NCI-H82 (cell line): ENCODE results near the gene BRCA2.

Source experiments
- DNase-seq: peaks from one replicate; lab custom pipeline; 2025; lab: John Stamatoyannopoulos, UW

The BRCA2 gene

DNA sequence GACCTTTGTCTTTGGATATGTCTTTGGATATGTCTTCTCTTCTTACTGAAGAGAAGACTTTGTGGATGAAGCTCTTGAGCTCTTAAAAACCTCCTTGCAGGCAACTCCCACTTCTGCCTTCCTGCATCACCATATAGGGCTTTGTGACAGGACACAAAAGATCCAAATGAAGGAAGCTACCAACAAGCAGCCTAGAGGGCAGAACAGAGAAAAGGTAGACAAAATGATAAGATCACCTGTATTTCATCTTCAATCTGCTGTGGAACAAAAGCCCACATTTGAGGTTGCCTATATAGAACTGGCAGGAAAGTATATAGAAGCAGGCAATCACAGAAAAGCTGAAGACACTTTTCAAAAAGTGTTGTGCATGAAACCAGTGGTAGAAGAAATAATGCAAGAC is 70.1 kb downstream of the BRCA2 start:
- no peak for DNase-seq

DNA sequence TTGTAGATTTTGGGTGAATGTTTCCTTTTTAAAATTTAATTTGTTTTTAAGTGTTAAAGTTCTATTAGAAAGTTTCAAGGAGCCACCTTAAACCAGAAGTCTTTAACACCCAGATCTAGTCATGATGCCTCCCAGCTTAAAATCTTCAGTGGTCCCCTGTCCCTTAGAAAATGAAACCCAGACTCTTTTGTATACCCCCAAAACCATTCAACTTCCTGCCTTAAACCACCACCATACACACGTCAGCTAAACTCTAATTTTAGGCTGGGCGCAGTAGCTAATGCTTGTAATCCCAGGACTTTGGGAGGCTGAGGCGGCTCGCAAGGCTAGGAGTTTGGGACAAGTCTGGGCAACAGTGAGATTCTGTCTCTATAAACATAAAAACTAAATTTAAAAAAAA is 74.7 kb downstream of the BRCA2 start:
- DNase-seq = no peak

DNA sequence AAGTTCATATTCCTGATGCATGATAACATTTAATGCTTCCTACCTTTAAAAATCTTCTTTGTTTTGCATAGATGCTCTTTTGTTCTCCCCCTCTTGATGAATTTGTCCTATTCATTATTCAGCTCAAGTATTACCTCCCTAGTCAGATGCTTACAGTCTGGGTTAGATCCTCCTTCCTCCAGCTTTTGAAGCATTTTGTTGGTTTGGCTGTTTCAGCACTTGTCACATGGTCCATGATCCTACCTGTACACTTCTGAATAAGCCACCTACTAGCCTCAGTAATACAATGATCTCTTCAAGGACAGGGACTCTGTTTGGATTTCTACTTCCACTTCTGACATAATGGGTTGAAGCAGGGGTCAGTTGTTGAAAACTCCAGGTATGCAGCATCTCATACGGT is 75.2 kb downstream of the BRCA2 start:
- no peak for DNase-seq

DNA sequence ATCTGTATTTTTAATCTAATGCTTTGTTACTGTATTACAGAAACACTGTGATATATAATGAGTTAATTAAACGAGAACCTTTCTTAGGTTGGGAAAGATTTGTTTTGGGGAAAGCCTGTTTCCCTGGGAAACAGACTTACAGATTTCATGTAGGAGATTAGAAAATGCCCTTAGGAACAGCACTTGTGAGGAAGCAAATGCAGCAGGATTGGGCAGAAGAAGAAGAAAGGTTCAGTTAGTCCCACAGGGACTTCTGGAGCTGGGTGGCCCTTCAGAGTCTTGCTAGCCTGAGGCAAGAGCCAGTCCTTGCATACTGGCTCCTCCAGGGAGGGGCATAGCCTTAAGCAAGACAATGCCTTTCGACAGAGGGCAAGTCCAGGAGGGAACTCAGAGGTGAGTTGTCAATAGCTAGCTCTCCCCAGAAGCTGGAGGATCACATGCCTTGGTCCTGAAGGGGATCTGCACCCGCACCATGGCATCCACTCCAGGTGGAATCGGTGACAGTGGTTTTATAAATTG is 75.9 kb downstream of the BRCA2 start:
- no peak for DNase-seq

DNA sequence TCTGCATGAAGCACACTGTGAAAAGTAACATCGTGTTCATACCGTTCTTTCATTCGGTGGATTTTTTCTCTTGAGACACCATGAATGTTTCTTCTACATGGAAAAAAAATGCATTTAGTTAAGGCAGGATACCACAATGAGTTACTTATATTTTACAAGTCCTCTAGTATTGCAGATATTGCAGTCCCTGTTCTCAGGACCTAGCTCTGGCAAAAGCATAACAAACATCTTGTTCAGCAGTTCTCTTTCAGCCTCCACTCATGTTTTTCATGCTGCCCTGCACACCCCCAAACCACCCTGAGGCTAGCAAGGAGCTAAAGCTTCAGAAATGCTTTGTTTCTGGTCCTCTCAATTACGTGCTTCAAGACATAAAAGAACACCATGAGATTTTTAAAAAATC is 87.8 kb downstream of the BRCA2 start:
- DNase-seq = no peak

DNA sequence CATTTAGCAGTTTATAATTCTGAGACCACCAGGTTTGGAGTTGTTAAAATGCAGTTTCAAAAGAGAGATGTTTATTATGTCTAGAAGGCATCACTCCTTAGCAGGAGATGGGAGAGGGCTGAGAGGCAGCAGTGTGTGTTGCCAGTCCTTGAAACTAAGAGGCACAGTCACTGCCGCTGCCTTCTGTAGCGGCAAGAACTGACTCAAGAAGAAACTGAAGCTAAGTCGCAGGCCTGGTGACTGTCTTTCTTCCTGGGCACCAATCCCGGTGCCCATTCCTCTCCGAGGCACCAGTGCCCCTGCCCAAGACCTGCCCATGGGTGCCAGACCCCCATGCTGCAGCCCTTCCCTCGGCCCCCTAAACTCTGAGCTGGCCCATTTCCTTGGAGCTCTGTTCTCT is 92.5 kb downstream of the BRCA2 start:
- no peak for DNase-seq

DNA sequence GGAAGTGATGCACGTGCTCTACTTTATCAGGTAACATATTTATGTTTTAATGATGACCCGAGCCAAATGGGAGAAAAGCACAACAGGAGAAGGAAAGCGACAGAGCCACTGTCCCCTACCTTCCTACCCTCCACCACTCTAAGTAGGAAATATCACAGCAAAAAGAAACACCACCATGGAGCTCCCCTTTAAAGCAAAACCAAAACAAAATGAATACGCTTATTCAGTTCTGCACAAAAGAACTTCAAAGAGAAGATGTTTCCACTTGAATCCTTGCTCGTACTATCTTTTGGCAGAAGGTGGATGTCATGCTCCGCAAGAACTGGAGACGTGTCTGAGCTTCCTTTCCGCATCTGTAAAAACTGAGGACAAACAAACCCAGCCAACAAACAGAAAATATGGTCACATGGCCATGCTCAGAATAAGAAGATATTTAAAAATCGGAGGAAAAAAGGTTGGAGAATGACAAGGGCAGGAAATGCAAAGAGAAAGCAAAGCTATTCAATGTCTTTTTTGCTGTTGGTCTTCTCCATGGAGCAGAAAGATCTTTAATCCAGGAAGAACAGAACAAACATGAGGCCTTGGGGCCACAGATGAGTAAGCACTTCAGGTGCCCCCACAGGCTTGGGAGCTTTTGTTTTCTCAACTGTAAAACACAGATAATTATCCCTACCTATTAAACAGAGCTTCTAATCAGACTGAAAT is 93.1 kb downstream of the BRCA2 start:
- no peak for DNase-seq

DNA sequence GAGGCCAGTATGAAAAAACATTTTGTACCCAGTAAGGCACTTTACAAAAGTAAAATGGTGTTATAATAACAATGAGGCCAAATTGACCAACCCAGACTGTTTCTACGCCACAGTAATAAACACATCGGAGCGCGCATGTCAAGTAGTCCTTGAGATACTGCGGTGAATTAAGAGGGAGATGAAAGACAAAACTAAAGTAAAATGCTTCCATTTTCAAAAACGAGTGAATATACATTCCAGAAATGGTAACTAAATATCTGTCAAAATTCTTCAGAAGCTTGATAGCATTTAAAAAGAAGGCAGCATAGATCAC is 93.6 kb downstream of the BRCA2 start:
- no peak for DNase-seq

DNA sequence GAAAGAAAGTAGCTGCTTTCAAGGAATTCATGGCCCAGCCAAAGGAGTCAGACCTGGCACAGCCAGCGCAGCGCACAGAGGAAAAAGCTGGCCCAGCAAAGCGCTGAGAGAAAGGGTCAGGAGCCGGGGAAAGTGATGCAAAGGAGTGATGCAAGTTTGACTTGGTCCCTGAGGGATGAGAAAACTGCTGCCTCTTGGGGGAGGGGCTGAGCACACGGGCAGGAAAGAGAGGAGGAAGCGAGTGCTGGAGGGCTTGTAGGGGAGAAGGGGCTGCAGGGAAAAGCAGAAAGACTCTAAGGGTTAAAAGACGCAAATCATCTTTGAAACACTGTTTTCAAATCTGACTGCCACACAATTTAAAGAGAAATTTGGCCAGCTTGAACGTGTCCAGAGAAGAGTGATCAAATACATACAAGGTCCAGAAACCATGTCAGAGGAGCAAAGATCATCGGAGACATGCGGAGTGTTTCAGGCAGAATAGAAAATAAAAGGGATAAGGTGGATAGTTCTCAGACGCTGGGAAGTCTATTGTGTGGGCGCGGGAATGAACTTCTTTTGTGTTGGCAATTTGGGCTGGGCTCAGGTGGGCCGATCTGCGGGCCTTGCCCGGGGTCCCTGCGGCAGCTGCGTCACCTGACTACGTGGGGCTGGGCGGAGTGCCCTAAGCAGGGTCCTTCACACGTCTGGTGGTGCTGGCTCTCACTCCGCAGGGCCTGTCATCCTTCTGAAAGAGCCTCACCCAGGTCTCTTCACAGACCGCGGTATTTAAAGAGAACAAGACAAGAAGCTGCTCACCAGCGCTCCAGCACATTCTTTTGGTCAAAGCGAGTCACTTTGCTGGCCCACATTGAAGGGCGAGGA is 94.5 kb downstream of the BRCA2 start:
- DNase-seq = no peak

DNA sequence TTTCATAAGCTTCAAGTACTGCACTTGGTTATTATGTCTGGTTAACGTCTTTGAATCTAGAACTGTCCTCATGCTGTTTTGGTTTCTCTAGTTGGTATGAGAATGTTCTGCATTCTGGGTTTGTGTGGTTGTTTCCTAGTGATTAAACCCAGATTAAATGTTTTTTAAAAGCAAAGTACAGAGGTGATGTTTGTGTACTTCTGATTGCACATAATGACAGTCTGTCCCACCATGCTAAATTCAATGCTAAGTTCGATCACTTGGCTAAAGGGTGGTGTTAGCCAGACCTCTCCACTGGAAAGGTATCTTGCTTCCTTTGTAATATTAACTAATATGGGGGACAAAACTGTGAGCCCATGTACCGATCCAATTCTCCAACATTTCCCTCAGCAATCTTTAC is 98.0 kb downstream of the BRCA2 start:
- no peak for DNase-seq

DNA sequence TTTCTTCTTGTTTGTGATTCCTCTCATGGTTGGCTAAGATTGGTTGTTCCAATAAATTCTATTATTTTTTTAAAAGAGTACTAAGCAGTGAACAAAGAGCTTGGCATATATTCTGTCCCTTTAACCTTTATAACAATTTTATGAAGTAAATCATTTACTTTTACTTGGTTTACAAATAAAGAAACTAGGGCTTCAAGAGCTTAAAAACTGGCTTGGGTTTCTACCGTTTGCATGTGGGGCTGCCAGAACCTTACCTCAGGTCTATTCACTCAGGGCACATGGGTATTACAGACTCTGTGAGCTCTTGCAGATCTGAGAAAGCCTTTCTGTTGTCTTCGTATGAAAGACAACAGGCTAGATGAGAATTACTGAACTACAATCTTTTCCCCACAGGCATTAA is 99.3 kb downstream of the BRCA2 start:
- DNase-seq = no peak

DNA sequence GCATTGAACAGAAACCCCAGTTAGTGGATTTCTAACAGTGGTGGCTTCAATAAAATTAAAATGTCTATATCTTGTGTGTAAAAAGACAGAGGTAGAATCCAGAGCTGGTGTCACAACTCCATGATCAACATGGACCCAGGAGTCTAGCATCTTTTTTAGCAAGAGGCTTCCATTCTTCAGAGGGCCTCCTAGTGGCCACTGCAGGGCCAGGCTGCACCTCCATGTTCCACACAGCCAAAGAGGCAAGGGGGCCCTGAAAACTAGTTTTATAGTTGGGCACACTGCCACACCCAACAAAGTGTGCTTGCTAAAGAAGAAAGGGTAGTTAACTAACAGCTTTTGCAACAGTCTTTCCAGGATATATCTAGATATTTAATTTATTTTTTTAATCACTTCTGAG is 99.7 kb downstream of the BRCA2 start:
- DNase-seq = peak; percentile 66

DNA sequence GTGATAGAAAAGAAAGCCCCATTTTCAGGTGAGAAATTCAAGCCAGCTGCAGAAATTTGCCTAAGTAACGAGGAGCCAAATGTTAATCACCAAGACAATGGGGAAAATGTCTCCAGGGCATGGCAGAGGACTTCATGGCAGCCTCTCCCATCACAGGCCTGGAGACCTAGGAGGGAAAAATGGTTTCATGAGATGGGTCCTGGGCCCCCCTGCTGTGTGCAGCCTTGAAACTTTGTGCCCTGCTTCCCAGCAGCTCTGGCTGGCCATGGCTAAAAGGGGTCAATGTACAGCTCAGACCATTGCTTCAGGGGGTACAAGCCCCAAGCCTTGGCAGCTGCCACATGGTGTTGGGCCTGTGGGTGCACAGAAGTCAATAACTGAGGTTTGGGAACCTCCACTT is 102.7 kb downstream of the BRCA2 start:
- DNase-seq = no peak

DNA sequence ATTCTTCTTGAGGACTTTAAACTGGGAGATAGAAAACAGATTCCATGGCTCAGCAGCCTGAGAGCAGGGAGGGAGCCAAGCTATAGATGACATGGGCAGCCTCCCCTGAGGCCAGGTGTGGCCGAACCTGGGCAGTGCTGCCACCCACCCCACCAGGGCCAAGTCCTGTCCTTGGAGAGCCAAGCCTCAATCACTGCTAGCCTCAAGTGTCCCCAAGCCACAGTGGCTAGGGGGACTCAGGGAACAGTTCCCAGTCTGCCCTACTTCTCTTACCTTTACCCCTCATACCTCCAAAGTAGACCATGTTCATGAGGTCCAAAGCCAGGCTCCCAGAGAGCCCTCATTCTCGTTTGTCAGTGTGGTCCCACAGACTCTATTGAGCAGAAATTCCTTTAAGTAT is 104.6 kb downstream of the BRCA2 start:
- no peak for DNase-seq

DNA sequence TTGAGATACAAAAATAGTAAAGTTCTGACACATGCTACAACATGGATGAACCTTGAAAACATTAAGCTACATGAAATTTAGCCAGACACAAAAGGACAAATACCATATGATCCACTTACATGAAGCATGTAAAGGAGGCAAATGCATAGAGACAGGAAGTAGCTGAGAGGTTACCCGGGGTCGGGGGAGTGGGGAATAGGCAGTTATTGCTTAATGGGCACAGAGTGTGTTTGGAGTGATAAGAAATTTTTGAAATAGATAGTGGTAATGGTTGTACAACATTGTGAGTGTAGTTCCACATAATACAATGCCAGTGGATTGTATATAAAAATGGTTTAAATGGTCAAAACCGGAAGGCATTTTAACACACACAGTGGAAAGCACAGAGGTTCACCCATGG is 108.3 kb downstream of the BRCA2 start:
- DNase-seq = no peak

DNA sequence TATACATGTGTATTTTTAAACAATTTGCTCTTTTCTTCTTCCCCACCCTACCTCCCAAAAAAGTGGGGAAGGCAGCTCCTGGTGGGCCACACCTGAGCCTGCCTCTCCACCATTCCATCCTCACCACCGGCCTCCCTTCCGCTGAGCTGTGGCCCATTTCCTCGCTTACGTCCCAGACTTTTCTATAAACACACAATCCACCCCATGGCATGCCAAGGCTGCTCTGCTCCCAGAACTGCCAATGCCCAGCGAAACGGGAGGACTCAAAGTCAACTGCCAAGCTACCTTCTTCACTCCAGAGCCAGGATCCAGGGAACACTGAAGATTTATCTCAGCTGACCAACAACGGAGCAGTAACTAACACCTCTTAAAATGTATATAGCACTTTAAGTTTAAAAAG is 109.8 kb downstream of the BRCA2 start:
- no peak for DNase-seq

DNA sequence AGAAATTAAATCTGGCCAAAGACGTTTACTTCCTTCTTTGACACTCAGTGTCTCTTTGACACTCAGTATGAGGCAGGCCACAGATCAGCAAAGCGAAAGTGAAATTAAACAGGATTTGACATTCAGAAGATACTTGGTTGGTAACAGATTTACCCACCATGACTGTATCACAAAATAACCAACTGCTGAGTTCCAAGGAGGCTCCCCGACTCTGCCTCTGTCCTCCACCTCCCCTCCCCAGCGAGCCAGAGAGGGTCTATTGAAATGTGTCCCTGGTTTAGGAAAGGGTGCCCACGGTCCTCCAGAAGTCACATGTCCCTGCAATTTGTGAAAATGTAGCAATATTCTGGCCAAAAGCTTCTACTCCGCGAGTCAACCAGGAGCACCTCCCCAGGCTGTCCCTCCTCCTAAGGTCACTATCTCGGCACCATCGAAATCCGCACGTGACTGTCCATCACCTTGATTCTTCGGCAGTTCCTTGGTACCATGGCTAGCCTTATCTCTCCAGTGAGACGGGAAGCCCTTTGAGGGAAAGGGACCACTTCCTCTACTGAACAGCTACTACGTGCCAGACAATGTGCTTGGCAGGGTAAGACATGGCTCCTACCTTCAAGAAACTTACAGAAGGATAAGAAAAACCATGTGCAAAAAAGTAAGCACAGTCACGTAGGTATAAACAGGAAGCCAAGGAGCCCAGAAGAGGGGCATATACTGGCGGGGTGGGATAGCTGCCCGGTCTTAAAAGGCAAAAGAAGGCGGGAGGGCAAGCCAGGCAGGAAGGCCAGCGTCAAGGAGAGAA is 111.1 kb downstream of the BRCA2 start:
- no peak for DNase-seq

DNA sequence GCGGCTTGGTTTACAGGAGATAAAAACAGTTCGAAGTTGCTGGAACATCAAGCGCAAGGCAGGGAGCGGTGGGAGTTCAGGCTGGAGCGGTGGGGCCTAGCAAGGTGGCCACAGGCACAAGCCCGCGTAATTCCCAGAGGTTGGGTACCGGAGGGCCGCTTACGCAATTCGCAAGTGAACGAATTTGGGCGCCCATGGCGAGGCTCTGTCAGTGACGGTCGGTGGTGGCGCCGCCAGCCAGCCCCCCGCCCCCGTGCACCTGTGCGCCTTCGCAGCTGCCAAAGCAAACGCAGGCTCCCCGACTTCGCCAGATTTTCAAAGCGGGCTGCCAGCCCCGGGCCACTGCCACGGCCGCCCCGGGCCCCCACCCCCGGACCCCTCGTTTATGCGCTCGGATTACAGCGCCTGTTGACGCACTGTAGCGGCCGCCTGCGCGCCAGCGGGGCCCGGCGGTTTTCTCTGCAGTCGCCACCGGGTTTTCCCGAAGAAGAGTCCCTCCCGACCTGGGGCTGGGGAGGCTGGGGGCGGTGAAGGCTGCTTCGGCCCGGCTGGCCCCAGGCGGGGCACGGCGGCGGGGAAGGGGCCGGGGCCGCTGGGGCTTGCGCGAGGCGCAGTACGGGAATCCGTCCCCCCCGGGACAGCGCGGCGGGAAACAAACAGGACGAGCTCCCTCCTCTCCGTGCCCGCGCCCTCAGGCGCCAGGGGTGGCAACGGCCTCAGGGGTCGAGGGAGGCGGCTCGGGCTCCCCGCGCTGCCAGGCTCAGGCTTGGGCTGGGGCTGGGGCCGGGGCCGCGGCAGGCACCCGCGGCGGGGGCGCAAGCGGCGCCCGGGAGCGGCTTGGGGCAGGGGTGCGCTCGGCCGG is 111.9 kb downstream of the BRCA2 start:
- peak; percentile 64 for DNase-seq

DNA sequence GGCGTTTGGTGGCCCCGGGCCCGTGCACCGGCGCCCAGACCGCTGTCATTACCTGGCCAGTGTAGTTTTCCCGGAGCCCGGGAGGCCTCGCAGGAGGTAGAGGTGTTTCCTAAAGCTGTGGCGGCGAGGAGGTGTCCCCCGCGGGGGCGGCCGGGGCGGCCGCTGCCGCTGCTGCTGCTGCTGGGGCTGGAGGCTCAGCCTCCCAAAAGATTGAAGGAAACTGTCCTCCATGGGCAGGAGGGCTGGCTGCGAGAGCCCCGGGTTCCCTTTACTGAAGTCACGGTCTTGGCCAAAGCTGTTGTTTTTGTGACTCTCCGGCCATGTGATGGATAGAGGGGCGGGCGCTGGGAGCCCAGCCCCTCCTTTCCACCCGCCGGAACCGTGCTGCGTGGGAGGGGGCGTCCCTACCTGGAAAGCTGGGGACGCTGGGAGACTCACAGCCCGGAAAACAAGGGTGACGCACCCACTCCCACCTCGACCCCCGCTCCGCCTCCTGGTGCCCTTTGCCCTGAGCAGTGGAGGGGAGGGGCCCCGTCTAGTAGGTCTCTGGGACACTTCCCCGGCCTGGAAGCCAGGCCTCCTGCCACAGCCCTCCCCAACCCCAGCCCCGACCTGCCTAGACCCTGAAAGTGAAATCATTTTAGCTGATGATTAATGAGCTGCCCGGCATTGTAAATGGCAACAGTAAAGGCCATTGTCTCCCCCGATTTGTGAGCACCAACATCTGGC is 112.7 kb downstream of the BRCA2 start, which contains the start of gene N4BP2L1:
N4BP2L1 (minus strand) TSS at position 279 of the 729 bp plus-strand sequence; CDS start at position 231, 48 bp downstream.
- peak; percentile 69 for DNase-seq

DNA sequence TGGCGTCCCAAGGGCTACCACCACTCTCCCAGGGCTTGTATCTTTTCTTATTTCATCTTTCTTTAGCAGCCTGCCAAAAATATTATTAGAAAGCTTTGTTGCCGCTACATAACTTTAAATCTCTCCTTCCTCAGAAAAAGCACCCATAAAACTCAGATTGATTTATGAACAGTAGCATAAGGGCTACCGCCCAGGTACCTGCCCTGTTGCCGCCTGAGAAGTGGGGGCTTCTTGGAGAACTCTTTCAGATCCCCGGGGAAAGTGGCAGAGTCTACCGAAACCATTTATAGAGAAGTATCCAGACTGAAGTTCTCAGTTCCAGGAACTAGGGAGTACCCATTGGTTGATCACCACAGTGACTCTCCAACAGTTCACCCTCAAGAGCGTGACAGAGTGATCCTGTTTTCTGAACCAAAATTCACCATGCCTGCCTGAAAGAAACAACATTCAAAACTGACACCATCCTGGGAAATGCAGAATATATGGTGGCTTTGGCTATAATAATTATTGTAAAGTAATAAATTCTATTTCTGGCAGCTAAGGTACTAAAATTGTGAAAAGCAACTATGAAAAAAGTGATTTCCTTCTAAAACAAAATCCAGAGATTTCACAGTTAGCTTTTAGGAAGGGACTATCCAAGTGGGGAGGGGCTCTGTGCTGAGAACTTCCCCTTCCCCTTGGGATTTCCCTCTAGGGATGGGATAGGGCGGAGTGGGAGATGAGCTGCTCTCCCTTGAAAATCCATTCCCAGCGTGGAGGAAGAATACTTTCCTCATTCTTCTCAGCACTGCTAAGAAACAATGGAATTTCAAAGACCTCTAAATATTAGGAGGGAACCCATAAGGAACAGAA is 113.5 kb downstream of the BRCA2 start:
- no peak for DNase-seq
